ENCODE results near the gene CEP41.
A peak's percentile ranks its signal among the peaks of the same experiment; 100 is the strongest.
"Not testable (repeated sequence)": the region's sequence is repeated elsewhere in the genome, so short reads cannot be mapped to it uniquely, and the experiment has no call there.

Gene CEP41

GRCh38 chr7:130393101-130393561 lies 47.7 kb downstream of the CEP41 start:
- DNase-seq = peak in 2 of 56 donors; percentile 11 to 21

GRCh38 chr7:130390486-130390885 lies 50.3 kb downstream of the CEP41 start:
- DNase-seq = no peak

GRCh38 chr7:130388671-130389070 lies 52.1 kb downstream of the CEP41 start:
- DNase-seq = no peak

- no peak for DNase-seq
Observed at GRCh38 chr7:130387628-130388403, 53.0 kb downstream of the CEP41 start.

- no peak for DNase-seq
Observed at GRCh38 chr7:130387306-130387627, 53.5 kb downstream of the CEP41 start.

GRCh38 chr7:130386876-130387275 lies 53.9 kb downstream of the CEP41 start:
- no peak for DNase-seq

GRCh38 chr7:130385600-130386066 lies 55.2 kb downstream of the CEP41 start:
- no peak for DNase-seq

GRCh38 chr7:130384841-130385599 lies 55.8 kb downstream of the CEP41 start:
- no peak for DNase-seq

GRCh38 chr7:130384371-130384801 lies 56.4 kb downstream of the CEP41 start:
- no peak for DNase-seq

GRCh38 chr7:130383187-130383980 lies 57.4 kb downstream of the CEP41 start:
- no peak for DNase-seq

GRCh38 chr7:130381468-130382312 lies 59.1 kb downstream of the CEP41 start:
- DNase-seq = no peak

- DNase-seq = no peak
Observed at GRCh38 chr7:130380861-130381455, 59.9 kb downstream of the CEP41 start.

GRCh38 chr7:130379921-130380860 lies 60.6 kb downstream of the CEP41 start, which contains the start of gene CPA1:
CPA1 (plus strand) TSS chr7:130380494; CDS start chr7:130380521, 27 bp downstream.
- DNase-seq = no peak

GRCh38 chr7:130379532-130379920 lies 61.3 kb downstream of the CEP41 start:
- no peak for DNase-seq

GRCh38 chr7:130379019-130379418 lies 61.8 kb downstream of the CEP41 start:
- DNase-seq = no peak

GRCh38 chr7:130377178-130377577 lies 63.6 kb downstream of the CEP41 start:
- no peak for DNase-seq

- DNase-seq = not testable (repeated sequence)
Observed at GRCh38 chr7:130376461-130376860, 64.4 kb downstream of the CEP41 start.

- no peak for DNase-seq
Observed at GRCh38 chr7:130374507-130374906, 66.3 kb downstream of the CEP41 start.
